Spleen (tissue), 11 donors: ENCODE results near the gene PLEKHN1. TPM values are rescaled to one million over a fixed set of nuclear protein-coding genes. Genes with fewer than 3 reads are reported as not detected.

ENCODE experiments used
- DNase-seq: peaks from one replicate; pipeline ENCODE4 v3.0.0-alpha.2; 2020
- H3K27ac ChIP-seq, 8 donors: fragments of 200-600 bp; sonication (generic) in 7 of 8; 1 replicate in 4 of 8; 2 replicates in 4 of 8; pipeline versions ENCODE4 v1.5.0 to v1.8.0; 2016 to 2021; ENCODE audit warnings: inconsistent platforms in 4 of 8, mild to moderate bottlenecking in 4 of 8, moderate library complexity in 1 of 8
- H3K27me3 ChIP-seq, 7 donors: fragments of 200-600 bp; sonication (generic) in 6 of 7; replicated peaks in 1 of 7; 1 replicate in 4 of 7; 2 replicates in 3 of 7; pipeline versions ENCODE4 v1.5.0 to v1.8.0; 2016 to 2021; ENCODE audit warnings: inconsistent platforms in 3 of 7, mild to moderate bottlenecking in 1 of 7
- H3K36me3 ChIP-seq, 6 donors: fragments of 200-600 bp; sonication (generic) in 5 of 6; 1 replicate in 4 of 6; 2 replicates in 2 of 6; pipeline versions ENCODE4 v1.5.0 to v1.8.0; 2016 to 2021; ENCODE audit warnings: inconsistent platforms in 2 of 6
- H3K4me1 ChIP-seq, 6 donors: fragments of 200-600 bp; sonication (generic) in 5 of 6; 1 replicate in 3 of 6; 2 replicates in 3 of 6; pipeline versions ENCODE4 v1.5.0 to v1.8.0; 2016 to 2021; ENCODE audit warnings: inconsistent platforms in 3 of 6
- H3K4me3 ChIP-seq, 8 donors: fragments of 200-600 bp; sonication (generic) in 7 of 8; 1 replicate in 4 of 8; 2 replicates in 4 of 8; pipeline versions ENCODE4 v1.5.0 to v1.8.0; 2016 to 2021; ENCODE audit warnings: inconsistent platforms in 4 of 8, mild to moderate bottlenecking in 4 of 8, moderate library complexity in 2 of 8
- H3K9me3 ChIP-seq, 8 donors: fragments of 200-600 bp; sonication (generic) in 7 of 8; 1 replicate in 4 of 8; 2 replicates in 4 of 8; pipeline versions ENCODE4 v1.5.0 to v1.8.0; 2016 to 2021; ENCODE audit warnings: inconsistent platforms in 4 of 8
- CTCF ChIP-seq, 11 experiments: fragments of 200-600 bp in 7 of 11; fragments of 450-650 bp in 4 of 11; sonication (generic) in 4 of 11; IDR thresholded peaks in 8 of 11; conservative IDR thresholded peaks in 3 of 11; 1 replicate in 7 of 11; 2 replicates in 4 of 11; pipeline versions ENCODE4 v1.4.0 to v1.8.0; 2016 to 2021; ENCODE audit warnings: antibody characterized with exemption in 11 of 11, inconsistent platforms in 4 of 11, mild to moderate bottlenecking in 1 of 11
- POLR2A ChIP-seq, 3 donors: fragments of 450-650 bp; IDR thresholded peaks; one replicate each; pipeline ENCODE4 v1.5.1; 2017; ENCODE audit warnings: antibody characterized with exemption in 3 of 3, mild to moderate bottlenecking in 1 of 3
- POLR2AphosphoS5 ChIP-seq, 3 donors: sonication (generic); formaldehyde crosslinking; IDR thresholded peaks; one replicate each; pipeline ENCODE4 v1.5.1; 2017; ENCODE audit warnings: antibody characterized with exemption in 3 of 3
- WGBS, 5 donors: extraction: QIAGEN DNeasy Blood & Tissue Kit in 3 of 5; methylation state at CpG; one replicate each; pipeline versions ENCODE4 v1.1.5 to v1.1.7; 2013 to 2018; 5-methylcytosine and 5-hydroxymethylcytosine counted together
- intact Hi-C: fragments of 100-400 bp; cut with DNase I; formaldehyde crosslinking; loops from one replicate; pipeline ENCODE4 v1.15.0; 2023; ENCODE audit warnings: low total_unique reads
- polyA plus RNA-seq, 3 donors: library from polyadenylated mRNA; stranded (reverse); fragments of 200-250 nt; gene quantifications; one replicate each; pipeline ENCODE4 v1.2.1, GENCODE V29; 2013
- total RNA-seq, 7 donors: library from RNA; depleted of rRNA in 3 of 7; stranded (reverse); fragments of >200 nt in 3 of 7; fragmentation: NEBNext Ultra II Directional in 4 of 7; extraction: Animal tissue kit (Norgen Biotek cat#: 25700) in 4 of 7; gene quantifications; one replicate each; pipeline versions ENCODE4 v1.1.0 to v1.2.1, GENCODE V29; 2016 to 2021
- donor health status: healthy with polysubstance abuse.
- donor health status: DM: no; HTN: no; CAD: no; lungs with moderate emphysema.
- donor health status: DM: no; HTN: no; CAD: no.
- donor health status: Bipolar disorder and iron deficiency.
- donor health status: healthy.
- donor health status: DM: no; HTN: no; CAD: no.
- donor health status: DM: yes; HTN: yes; CAD: no.

PLEKHN1 gene
- total and polyA plus RNA-seq, 10 donors = 0.17 to 2.2 (median 0.95) TPM

- WGBS, 5 donors = 27 to 55% (median 47%) methylated on average over 4 to 7 of the region's 7 CpGs
Observed at GRCh38 chr1:1004420-1004779, 38.1 kb downstream of the PLEKHN1 start.

GRCh38 chr1:1004780-1005697 lies 38.8 kb downstream of the PLEKHN1 start:
- DNase-seq = no peak
- peaks cover 0 to 69% (median 46%) of the 10 kb centered on the region in 7 donors for H3K27me3 ChIP-seq
- H3K4me3 ChIP-seq = no peak overlapping the region
- WGBS, 5 donors = 6 to 16% (median 13%) methylated on average over 14 to 21 of the region's 21 CpGs
- no peak overlapping the region for H3K27ac ChIP-seq
- no peaks in the 10 kb centered on the region for H3K36me3 ChIP-seq
- intact Hi-C loops = no loop called here
- H3K4me1 ChIP-seq = peaks cover 0 to 52% (median 33%) of the 10 kb centered on the region in 6 donors
- no peaks in the 10 kb centered on the region for H3K9me3 ChIP-seq
- TF ChIP-seq CTCF (IDR thresholded peaks at IDR 0.05 in 8 of 11, conservative IDR thresholded peaks at IDR 0.05 in 3 of 11) (no peak), POLR2AphosphoS5 (IDR thresholded peaks at IDR 0.05) (peak in 2 of 3 donors; percentile 16 to 26), POLR2A (IDR thresholded peaks at IDR 0.05) (no peak)

More at GRCh38 chr1:1004420-1004779, 38.1 kb downstream of the PLEKHN1 start:
- Histone ChIP-seq H3K4me3 (no peak overlapping the region), H3K27me3 (peaks cover 0 to 75% (median 52%) of the 10 kb centered on the region in 7 donors), H3K4me1 (peaks cover 3 to 56% (median 39%) of the 10 kb centered on the region in 6 donors), H3K27ac (no peak overlapping the region), H3K36me3 (no peaks in the 10 kb centered on the region), H3K9me3 (no peaks in the 10 kb centered on the region)
- intact Hi-C loops = no loop called here
- TF ChIP-seq CTCF (IDR thresholded peaks at IDR 0.05 in 8 of 11, conservative IDR thresholded peaks at IDR 0.05 in 3 of 11) (no peak), POLR2AphosphoS5 (IDR thresholded peaks at IDR 0.05) (no peak), POLR2A (IDR thresholded peaks at IDR 0.05) (no peak)
- DNase-seq = no peak

DNA sequence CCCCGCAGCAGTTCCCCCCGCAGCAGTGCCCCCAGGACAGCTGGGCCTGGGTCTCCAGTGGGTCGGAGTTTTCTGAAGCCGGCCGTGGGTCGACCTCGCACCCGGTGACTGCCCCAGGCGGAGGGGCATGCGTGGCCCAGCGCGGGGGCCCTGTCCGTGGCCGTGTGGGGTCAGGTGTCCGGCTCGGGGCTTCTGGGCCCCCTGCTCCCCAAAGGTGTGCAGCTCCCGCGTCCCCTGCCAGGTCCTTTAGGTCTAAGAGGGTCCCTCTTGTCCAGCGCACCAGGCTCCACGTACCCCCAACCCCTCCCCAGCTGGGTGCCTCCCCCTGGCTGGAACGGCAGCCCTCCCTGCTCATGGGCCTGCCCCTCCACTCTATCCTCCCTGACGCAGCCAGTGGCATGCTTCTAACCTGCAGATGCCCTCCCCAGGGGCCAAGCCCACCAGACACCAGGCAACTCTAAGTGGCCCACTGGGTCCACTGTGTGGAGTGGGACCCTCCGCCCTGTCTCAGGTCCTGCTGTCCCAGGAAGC lies 39.6 kb downstream of the PLEKHN1 start:
- intact Hi-C loops = no loop called here
- Histone ChIP-seq H3K9me3 (no peaks in the 10 kb centered on the region), H3K27ac (no peak overlapping the region), H3K4me1 (peaks cover 0 to 44% (median 25%) of the 10 kb centered on the region in 6 donors), H3K4me3 (no peak overlapping the region), H3K36me3 (no peaks in the 10 kb centered on the region), H3K27me3 (peaks cover 0 to 61% (median 38%) of the 10 kb centered on the region in 7 donors)
- peak; percentile 73 for DNase-seq
- no peak for TF ChIP-seq POLR2A (IDR thresholded peaks at IDR 0.05)
- TF ChIP-seq CTCF (IDR thresholded peaks at IDR 0.05 in 8 of 11, conservative IDR thresholded peaks at IDR 0.05 in 3 of 11) = no peak
- no peak for TF ChIP-seq POLR2AphosphoS5 (IDR thresholded peaks at IDR 0.05)
- WGBS, 5 donors = 68 to 89% (median 86%) methylated on average over 4 to 23 of the region's 23 CpGs
